Measurements from ENCODE around the gene NRP1.

- TF ChIP-seq ZFP3 (CRISPR knock-in tag; IDR thresholded peaks at IDR 0.05), result no peak
- TF ChIP-seq, protein P1, sequence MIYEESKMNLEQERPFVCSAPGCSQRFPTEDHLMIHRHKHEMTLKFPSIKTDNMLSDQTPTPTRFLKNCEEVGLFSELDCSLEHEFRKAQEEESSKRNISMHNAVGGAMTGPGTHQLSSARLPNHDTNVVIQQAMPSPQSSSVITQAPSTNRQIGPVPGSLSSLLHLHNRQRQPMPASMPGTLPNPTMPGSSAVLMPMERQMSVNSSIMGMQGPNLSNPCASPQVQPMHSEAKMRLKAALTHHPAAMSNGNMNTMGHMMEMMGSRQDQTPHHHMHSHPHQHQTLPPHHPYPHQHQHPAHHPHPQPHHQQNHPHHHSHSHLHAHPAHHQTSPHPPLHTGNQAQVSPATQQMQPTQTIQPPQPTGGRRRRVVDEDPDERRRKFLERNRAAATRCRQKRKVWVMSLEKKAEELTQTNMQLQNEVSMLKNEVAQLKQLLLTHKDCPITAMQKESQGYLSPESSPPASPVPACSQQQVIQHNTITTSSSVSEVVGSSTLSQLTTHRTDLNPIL (CRISPR knock-in tag; IDR thresholded peaks at IDR 0.05; ENCODE audit: low read depth), result no peak
- TF ChIP-seq TCF4 (CRISPR knock-in tag; IDR thresholded peaks at IDR 0.05; ENCODE audit: borderline replicate concordance), result no peak
- TF ChIP-seq, protein P2, sequence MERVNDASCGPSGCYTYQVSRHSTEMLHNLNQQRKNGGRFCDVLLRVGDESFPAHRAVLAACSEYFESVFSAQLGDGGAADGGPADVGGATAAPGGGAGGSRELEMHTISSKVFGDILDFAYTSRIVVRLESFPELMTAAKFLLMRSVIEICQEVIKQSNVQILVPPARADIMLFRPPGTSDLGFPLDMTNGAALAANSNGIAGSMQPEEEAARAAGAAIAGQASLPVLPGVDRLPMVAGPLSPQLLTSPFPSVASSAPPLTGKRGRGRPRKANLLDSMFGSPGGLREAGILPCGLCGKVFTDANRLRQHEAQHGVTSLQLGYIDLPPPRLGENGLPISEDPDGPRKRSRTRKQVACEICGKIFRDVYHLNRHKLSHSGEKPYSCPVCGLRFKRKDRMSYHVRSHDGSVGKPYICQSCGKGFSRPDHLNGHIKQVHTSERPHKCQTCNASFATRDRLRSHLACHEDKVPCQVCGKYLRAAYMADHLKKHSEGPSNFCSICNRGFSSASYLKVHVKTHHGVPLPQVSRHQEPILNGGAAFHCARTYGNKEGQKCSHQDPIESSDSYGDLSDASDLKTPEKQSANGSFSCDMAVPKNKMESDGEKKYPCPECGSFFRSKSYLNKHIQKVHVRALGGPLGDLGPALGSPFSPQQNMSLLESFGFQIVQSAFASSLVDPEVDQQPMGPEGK (CRISPR knock-in tag; IDR thresholded peaks at IDR 0.05; ENCODE audit: borderline replicate concordance), result no peak
- TF ChIP-seq CSDC2 (CRISPR knock-in tag; IDR thresholded peaks at IDR 0.05), result no peak
- no peak for TF ChIP-seq RARB (CRISPR knock-in tag; IDR thresholded peaks at IDR 0.05)
- TF ChIP-seq OSR1 (CRISPR knock-in tag; IDR thresholded peaks at IDR 0.05), result no peak
- TF ChIP-seq ESRRG (CRISPR knock-in tag; IDR thresholded peaks at IDR 0.05), result no peak
Measured at GRCh38 chr10:33382216-33382600, 47.7 kb upstream of the NRP1 start.
